ENCODE results near the gene NAPSA. TPM values are rescaled to one million over a fixed set of nuclear protein-coding genes. Genes with fewer than 3 reads are reported as not detected.

The NAPSA gene
- total and polyA plus RNA-seq, 2 of the 8 experiments (the other 6 are each of a cell fraction or from before 2014, with no cell fraction given): 0.71 to 0.73 TPM

GRCh38 chr19:50376166-50377050 lies 11.0 kb upstream of the NAPSA start, which contains the start of gene NR1H2 (continued):
- no peak for TF ChIP-seq USF2 (IDR thresholded peaks at IDR 0.05; ENCODE audit: low read length)
- TF ChIP-seq RBBP5 (IDR thresholded peaks at IDR 0.05; ENCODE audit: borderline replicate concordance, low read depth, low read length): peak; percentile 82
- TF ChIP-seq CTBP2 (IDR thresholded peaks at IDR 0.05; ENCODE audit: borderline replicate concordance, insufficient read depth, insufficient read length, low read length): no peak
- no peak for TF ChIP-seq BRCA1 (IDR thresholded peaks at IDR 0.05; ENCODE audit: low read depth, low read length)
- peak; percentile 100 for TF ChIP-seq GABPA (IDR thresholded peaks at IDR 0.05; ENCODE audit: borderline replicate concordance, insufficient read depth, low read length)
- no peak for TF ChIP-seq CHD7 (IDR thresholded peaks at IDR 0.05; ENCODE audit: insufficient replicate concordance, low read length)
- no peak; the same call in 1 of the 2 replicates for TF ChIP-seq CHD2 (IDR thresholded peaks at IDR 0.05; ENCODE audit: low read length)
- peak; percentile 63 for TF ChIP-seq SAP30 (IDR thresholded peaks at IDR 0.05; ENCODE audit: insufficient read depth, insufficient replicate concordance, low read length)

Measured in H1 (cell line).